DND-41 (cell line): ENCODE measurements around the gene CNTN5.
"Not testable (repeated sequence)": the region's sequence is repeated elsewhere in the genome, so short reads cannot be mapped to it uniquely, and the experiment has no call there.

Source experiments
- ATAC-seq: fragments of 200-7000 bp; cut with Tn5 transposase; 3 replicates; pipeline ENCODE4 v1.9.1; 2021; ENCODE audit warnings: low read depth; ENCODE audit not compliant: insufficient read depth
- DNase-seq: peaks from one replicate; pipeline ENCODE4 v3.0.0-alpha.2; 2020
- H2AFZ ChIP-seq: 2 replicates; pipeline ENCODE4 v1.6.0; 2012; ENCODE audit warnings: low read depth, low read length
- H3K27ac ChIP-seq: 2 replicates; pipeline ENCODE4 v1.5.1; 2012; ENCODE audit warnings: low read length, inconsistent platforms
- H3K27me3 ChIP-seq: fragments of 200-600 bp; sonication (generic); 2 replicates; pipeline ENCODE4 v1.6.0; 2012; ENCODE audit warnings: low read length, mild to moderate bottlenecking, inconsistent platforms; ENCODE audit not compliant: insufficient read depth, poor library complexity
- H3K36me3 ChIP-seq: 2 replicates; pipeline ENCODE4 v1.5.1; 2012; ENCODE audit warnings: low read length, inconsistent platforms; ENCODE audit not compliant: insufficient read depth
- H3K4me1 ChIP-seq: 2 replicates; pipeline ENCODE4 v1.5.1; 2012; ENCODE audit warnings: mild to moderate bottlenecking, low read length; ENCODE audit not compliant: insufficient read depth
- H3K4me2 ChIP-seq: 2 replicates; pipeline ENCODE4 v1.6.0; 2012; ENCODE audit warnings: mild to moderate bottlenecking, moderate library complexity, low read length, inconsistent platforms; ENCODE audit not compliant: insufficient read depth
- H3K4me3 ChIP-seq, 2 experiments: fragments of 200-600 bp in 1 of 2; shearing (Covaris generic) in 1 of 2; 2 replicates each; pipeline ENCODE4 v1.5.1; 2012 to 2016; ENCODE audit warnings: inconsistent platforms in 2 of 2, low read length in 2 of 2, mild to moderate bottlenecking in 2 of 2, low read depth in 1 of 2, moderate library complexity in 1 of 2
- H3K79me2 ChIP-seq: 2 replicates; pipeline ENCODE4 v1.6.0; 2012; ENCODE audit warnings: low read length, inconsistent platforms; ENCODE audit not compliant: insufficient read depth
- H3K9ac ChIP-seq: 2 replicates; pipeline ENCODE4 v1.6.0; 2012; ENCODE audit warnings: low read depth, mild to moderate bottlenecking, inconsistent platforms, low read length, moderate library complexity
- H3K9me3 ChIP-seq: 2 replicates; pipeline ENCODE4 v1.5.1; 2012; ENCODE audit warnings: low read length, moderate library complexity, mild to moderate bottlenecking, inconsistent platforms; ENCODE audit not compliant: insufficient read depth, severe bottlenecking
- H4K20me1 ChIP-seq: 2 replicates; pipeline ENCODE4 v1.6.0; 2012; ENCODE audit warnings: low read length; ENCODE audit not compliant: insufficient read depth
- CTCF ChIP-seq: IDR thresholded peaks from 2 replicates; pipeline ENCODE4 v1.5.1; 2012; ENCODE audit warnings: borderline replicate concordance, low read length, moderate library complexity, mild to moderate bottlenecking; ENCODE audit not compliant: poor library complexity, severe bottlenecking; ENCODE audit errors: extremely low read depth
- EZH2 ChIP-seq: IDR thresholded peaks from 3 replicates; pipeline ENCODE4 v1.6.1; 2012; ENCODE audit warnings: borderline replicate concordance, low read depth, mild to moderate bottlenecking, moderate library complexity, low read length, inconsistent platforms; ENCODE audit not compliant: severe bottlenecking

CNTN5 gene

GRCh38 chr11:100273066-100273815 lies 1252.5 kb downstream of the CNTN5 start:
- H3K9ac ChIP-seq, result no peak overlapping the region
- H4K20me1 ChIP-seq, result no peaks in the 10 kb centered on the region
- H3K27me3 ChIP-seq, result no peaks in the 10 kb centered on the region
- no peaks in the 10 kb centered on the region for H3K4me1 ChIP-seq
- no peak overlapping the region for H3K27ac ChIP-seq
- no peak overlapping the region for H3K4me2 ChIP-seq
- no peak overlapping the region for H3K4me3 ChIP-seq
- DNase-seq (no peak), ATAC-seq (no peak)
- no peaks in the 10 kb centered on the region for H3K79me2 ChIP-seq
- no peaks in the 10 kb centered on the region for H3K36me3 ChIP-seq
- TF ChIP-seq CTCF (no peak), EZH2 (no peak)
- no peak overlapping the region for H2AFZ ChIP-seq
- H3K9me3 ChIP-seq, result no peaks in the 10 kb centered on the region

GRCh38 chr11:100274466-100274865 lies 1253.7 kb downstream of the CNTN5 start:
- H3K27ac ChIP-seq, DNase-seq, H3K27me3 ChIP-seq, H3K4me2 ChIP-seq, ATAC-seq, H3K9ac ChIP-seq, H3K4me1 ChIP-seq, H3K9me3 ChIP-seq, H2AFZ ChIP-seq, H4K20me1 ChIP-seq, H3K79me2 ChIP-seq, H3K4me3 ChIP-seq, H3K36me3 ChIP-seq: not testable (repeated sequence)

GRCh38 chr11:100294748-100295147 lies 1274.0 kb downstream of the CNTN5 start:
- H3K4me2 ChIP-seq, result no peak overlapping the region
- H4K20me1 ChIP-seq, result no peaks in the 10 kb centered on the region
- DNase-seq, result no peak
- TF ChIP-seq CTCF (no peak), EZH2 (no peak)
- no peak overlapping the region for H3K4me3 ChIP-seq
- H3K27me3 ChIP-seq, result no peaks in the 10 kb centered on the region
- H2AFZ ChIP-seq, result no peak overlapping the region
- no peak for ATAC-seq
- H3K36me3 ChIP-seq, result no peaks in the 10 kb centered on the region
- H3K79me2 ChIP-seq, result no peaks in the 10 kb centered on the region
- no peaks in the 10 kb centered on the region for H3K4me1 ChIP-seq
- H3K9ac ChIP-seq, result no peak overlapping the region
- H3K9me3 ChIP-seq, result no peaks in the 10 kb centered on the region
- H3K27ac ChIP-seq, result no peak overlapping the region

- H3K4me1 ChIP-seq, result no peaks in the 10 kb centered on the region
- no peak overlapping the region for H3K9ac ChIP-seq
- no peak for ATAC-seq
- H3K27me3 ChIP-seq, result no peaks in the 10 kb centered on the region
- H2AFZ ChIP-seq, result no peak overlapping the region
- no peak overlapping the region for H3K27ac ChIP-seq
- no peak for DNase-seq
- no peaks in the 10 kb centered on the region for H3K79me2 ChIP-seq
- no peaks in the 10 kb centered on the region for H3K9me3 ChIP-seq
- no peak overlapping the region for H3K4me2 ChIP-seq
- TF ChIP-seq CTCF, result no peak
- no peak for TF ChIP-seq EZH2
- no peaks in the 10 kb centered on the region for H4K20me1 ChIP-seq
- H3K4me3 ChIP-seq, result no peak overlapping the region
- H3K36me3 ChIP-seq, result no peaks in the 10 kb centered on the region
These were observed 1275.4 kb downstream of the CNTN5 start for GRCh38 chr11:100296051-100296679.
